Measurements from ENCODE around the gene RNU2-1. TPM values are rescaled to one million over a fixed set of nuclear protein-coding genes. Genes with fewer than 3 reads are reported as not detected.
"Not testable (repeated sequence)": the region's sequence is repeated elsewhere in the genome, so short reads cannot be mapped to it uniquely, and the experiment has no call there.

Gene RNU2-1
- total and polyA plus RNA-seq, 2 donors (not counting 1 experiment from before 2014, with no cell fraction given): not detected

- Histone ChIP-seq H3K27me3 (ENCODE audit: control insufficient read depth, insufficient read depth, low read length) (no peaks in the 10 kb centered on the region), H3K36me3 (ENCODE audit: control insufficient read depth, insufficient read depth, low read length) (peaks cover 11% of the 10 kb centered on the region), H3K27ac (ENCODE audit: insufficient read depth, low read length) (peak within 1 kb of the TSS; percentile 64), H3K4me1 (ENCODE audit: control insufficient read depth, extremely low read depth, insufficient read depth, low read length) (peaks cover 6% of the 10 kb centered on the region), H4K20me1 (ENCODE audit: control insufficient read depth, extremely low read depth, insufficient read depth, low read length) (no peaks in the 10 kb centered on the region), H3K4me2 (ENCODE audit: extremely low read depth, insufficient read depth, low read length) (peak within 1 kb of the TSS; percentile 88), H3K9ac (ENCODE audit: insufficient read depth, low read length) (peak within 1 kb of the TSS; percentile 58), H2AFZ (ENCODE audit: low read length) (peak within 1 kb of the TSS; percentile 58), H3K79me2 (ENCODE audit: control insufficient read depth, insufficient read depth, low read length) (no peaks in the 10 kb centered on the region), H3K4me3 (replicated peaks in 1 of 4; ENCODE audit: control extremely low read depth in 1 of 4, insufficient read depth in 1 of 4, low read depth in 3 of 4, low read length in 4 of 4) (peak within 1 kb of the TSS; percentile 58 to 78 (median 66)), H3K9me3 (ENCODE audit: control insufficient read depth, insufficient read depth, low read depth, low read length) (no peaks in the 10 kb centered on the region)
- DNase-seq (ENCODE audit: low read depth in 2 of 2): peak; percentile 84 to 86
- no peak for TF ChIP-seq EZH2 (IDR thresholded peaks at IDR 0.05; ENCODE audit: low read length, missing control alignments)
- peak; percentile 31 to 42 for TF ChIP-seq CTCF (conservative IDR thresholded peaks at IDR 0.05 in 1 of 2, IDR thresholded peaks at IDR 0.05 in 1 of 2; ENCODE audit: low read depth in 1 of 2, low read length in 2 of 2)
These were observed 22.0 kb downstream of the RNU2-1 start, which contains the start of gene TMEM106A for GRCh38 chr17:43211480-43212402. Gene TMEM106A (plus strand): TSS chr17:43211875. CDS start chr17:43213042, 1,167 bp downstream.

- Histone ChIP-seq H3K79me2 (ENCODE audit: control insufficient read depth, insufficient read depth, low read length) (no peaks in the 10 kb centered on the region), H3K4me1 (ENCODE audit: control insufficient read depth, extremely low read depth, insufficient read depth, low read length) (peaks cover 6% of the 10 kb centered on the region), H3K9me3 (ENCODE audit: control insufficient read depth, insufficient read depth, low read depth, low read length) (no peaks in the 10 kb centered on the region), H3K9ac (ENCODE audit: insufficient read depth, low read length) (peak overlapping the region; percentile 55), H4K20me1 (ENCODE audit: control insufficient read depth, extremely low read depth, insufficient read depth, low read length) (no peaks in the 10 kb centered on the region), H3K4me3 (replicated peaks in 1 of 4; ENCODE audit: control extremely low read depth in 1 of 4, insufficient read depth in 1 of 4, low read depth in 3 of 4, low read length in 4 of 4) (peak overlapping the region; percentile 32 to 78 (median 48)), H2AFZ (ENCODE audit: low read length) (peak overlapping the region; percentile 55), H3K27ac (ENCODE audit: insufficient read depth, low read length) (peak overlapping the region; percentile 64), H3K4me2 (ENCODE audit: extremely low read depth, insufficient read depth, low read length) (peak overlapping the region; percentile 76), H3K36me3 (ENCODE audit: control insufficient read depth, insufficient read depth, low read length) (peaks cover 10% of the 10 kb centered on the region), H3K27me3 (ENCODE audit: control insufficient read depth, insufficient read depth, low read length) (no peaks in the 10 kb centered on the region)
- TF ChIP-seq EZH2 (IDR thresholded peaks at IDR 0.05; ENCODE audit: low read length, missing control alignments) (no peak), CTCF (conservative IDR thresholded peaks at IDR 0.05 in 1 of 2, IDR thresholded peaks at IDR 0.05 in 1 of 2; ENCODE audit: low read depth in 1 of 2, low read length in 2 of 2) (no peak)
- no peak for DNase-seq (ENCODE audit: low read depth in 2 of 2)
These were observed 22.7 kb downstream of the RNU2-1 start for GRCh38 chr17:43211123-43211479.

GRCh38 chr17:43210576-43210975 lies 23.2 kb downstream of the RNU2-1 start:
- H3K9ac ChIP-seq (ENCODE audit: insufficient read depth, low read length): no peak overlapping the region
- TF ChIP-seq CTCF (conservative IDR thresholded peaks at IDR 0.05 in 1 of 2, IDR thresholded peaks at IDR 0.05 in 1 of 2; ENCODE audit: low read depth in 1 of 2, low read length in 2 of 2) (no peak), EZH2 (IDR thresholded peaks at IDR 0.05; ENCODE audit: low read length, missing control alignments) (no peak)
- H3K4me2 ChIP-seq (ENCODE audit: extremely low read depth, insufficient read depth, low read length): no peak overlapping the region
- H4K20me1 ChIP-seq (ENCODE audit: control insufficient read depth, extremely low read depth, insufficient read depth, low read length): no peaks in the 10 kb centered on the region
- no peak overlapping the region for H3K27ac ChIP-seq (ENCODE audit: insufficient read depth, low read length)
- H3K36me3 ChIP-seq (ENCODE audit: control insufficient read depth, insufficient read depth, low read length): peaks cover 6% of the 10 kb centered on the region
- peaks cover 6% of the 10 kb centered on the region for H3K4me1 ChIP-seq (ENCODE audit: control insufficient read depth, extremely low read depth, insufficient read depth, low read length)
- H3K27me3 ChIP-seq (ENCODE audit: control insufficient read depth, insufficient read depth, low read length): no peaks in the 10 kb centered on the region
- no peak overlapping the region for H3K4me3 ChIP-seq (replicated peaks in 1 of 4; ENCODE audit: control extremely low read depth in 1 of 4, insufficient read depth in 1 of 4, low read depth in 3 of 4, low read length in 4 of 4)
- H2AFZ ChIP-seq (ENCODE audit: low read length): no peak overlapping the region
- no peak for DNase-seq (ENCODE audit: low read depth in 2 of 2)
- H3K79me2 ChIP-seq (ENCODE audit: control insufficient read depth, insufficient read depth, low read length): no peaks in the 10 kb centered on the region
- H3K9me3 ChIP-seq (ENCODE audit: control insufficient read depth, insufficient read depth, low read depth, low read length): no peaks in the 10 kb centered on the region

- H3K79me2 ChIP-seq (ENCODE audit: control insufficient read depth, insufficient read depth, low read length); H3K4me3 ChIP-seq (replicated peaks in 1 of 4; ENCODE audit: control extremely low read depth in 1 of 4, insufficient read depth in 1 of 4, low read depth in 3 of 4, low read length in 4 of 4); H2AFZ ChIP-seq (ENCODE audit: low read length); H3K4me2 ChIP-seq (ENCODE audit: extremely low read depth, insufficient read depth, low read length); H3K36me3 ChIP-seq (ENCODE audit: control insufficient read depth, insufficient read depth, low read length); H3K9ac ChIP-seq (ENCODE audit: insufficient read depth, low read length); H3K4me1 ChIP-seq (ENCODE audit: control insufficient read depth, extremely low read depth, insufficient read depth, low read length); H3K27ac ChIP-seq (ENCODE audit: insufficient read depth, low read length); H3K27me3 ChIP-seq (ENCODE audit: control insufficient read depth, insufficient read depth, low read length); H3K9me3 ChIP-seq (ENCODE audit: control insufficient read depth, insufficient read depth, low read depth, low read length); DNase-seq (ENCODE audit: low read depth in 2 of 2); H4K20me1 ChIP-seq (ENCODE audit: control insufficient read depth, extremely low read depth, insufficient read depth, low read length): not testable (repeated sequence)
These were observed 30.8 kb downstream of the RNU2-1 start for GRCh38 chr17:43203013-43203412.

All from fibroblast of lung (primary cell).